Measurements from ENCODE around the gene HSPG2. TPM values are rescaled to one million over a fixed set of nuclear protein-coding genes. Genes with fewer than 3 reads are reported as not detected.

Gene HSPG2
- total and polyA plus RNA-seq, 9 donors, result 27.3 to 294 (median 92.6) TPM

DNA sequence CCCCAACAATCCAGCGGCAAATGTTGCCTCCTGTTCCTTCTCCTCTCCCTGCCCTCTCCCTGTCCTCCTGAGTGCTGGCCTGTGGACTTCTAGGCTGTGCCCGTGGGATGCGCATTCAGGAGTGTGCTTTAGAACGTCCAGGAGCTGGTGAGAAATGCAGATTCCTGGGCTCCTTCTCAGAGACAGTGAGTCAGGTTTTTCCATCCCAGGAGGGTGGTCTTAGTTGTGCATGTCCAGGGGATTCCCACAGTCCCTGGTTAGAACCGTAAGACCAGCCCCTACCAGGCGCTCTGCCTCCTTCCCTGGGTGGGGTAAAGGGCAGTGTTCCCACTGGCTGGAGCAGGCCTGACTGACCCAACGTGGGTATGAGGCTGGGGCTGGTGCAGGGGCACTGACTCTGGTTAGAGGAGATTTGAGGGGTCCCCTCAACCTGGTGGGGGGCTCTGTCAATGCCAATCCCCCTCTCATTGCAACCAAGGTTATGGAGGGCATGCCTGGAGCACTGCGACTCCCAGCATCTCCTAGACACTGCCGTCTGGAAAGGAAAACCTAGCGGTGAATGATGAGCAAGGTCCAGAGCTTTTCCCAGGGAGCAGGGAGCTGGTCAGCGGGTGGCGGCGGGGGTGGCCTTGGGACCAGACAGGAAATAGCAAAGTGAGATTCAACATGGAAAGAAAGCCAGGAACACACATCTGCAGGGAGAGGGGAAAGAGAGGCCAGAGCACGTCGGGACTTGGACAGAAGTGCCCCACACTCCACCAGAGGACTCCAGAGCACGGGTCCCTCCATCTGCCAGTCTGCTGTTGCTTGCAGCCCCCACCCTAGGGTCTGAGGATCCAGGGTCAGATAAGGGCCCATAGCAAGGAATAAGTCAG is 38.5 kb downstream of the HSPG2 start:
- H3K36me3 ChIP-seq, result no peaks in the 10 kb centered on the region
- H3K27me3 ChIP-seq, result no peaks in the 10 kb centered on the region
- 34 to 43% (median 39%) methylated on average over 15 to 16 of the region's 16 CpGs for WGBS, 3 donors
- peak in 2 of 5 donors; percentile 39 to 64 for DNase-seq
- peak overlapping the region; percentile 6 to 13 for H3K27ac ChIP-seq
- intact Hi-C loops (cut with DNase I), result loop anchor here in 1 of 4 donors (10.0 kb wide), 1 partner anchor 46 kb away; no protein-coding TSS in a partner anchor
- TF ChIP-seq EP300 (IDR thresholded peaks at IDR 0.05), result no peak
- TF ChIP-seq POLR2A (IDR thresholded peaks at IDR 0.05), result no peak
- TF ChIP-seq, protein P1, sequence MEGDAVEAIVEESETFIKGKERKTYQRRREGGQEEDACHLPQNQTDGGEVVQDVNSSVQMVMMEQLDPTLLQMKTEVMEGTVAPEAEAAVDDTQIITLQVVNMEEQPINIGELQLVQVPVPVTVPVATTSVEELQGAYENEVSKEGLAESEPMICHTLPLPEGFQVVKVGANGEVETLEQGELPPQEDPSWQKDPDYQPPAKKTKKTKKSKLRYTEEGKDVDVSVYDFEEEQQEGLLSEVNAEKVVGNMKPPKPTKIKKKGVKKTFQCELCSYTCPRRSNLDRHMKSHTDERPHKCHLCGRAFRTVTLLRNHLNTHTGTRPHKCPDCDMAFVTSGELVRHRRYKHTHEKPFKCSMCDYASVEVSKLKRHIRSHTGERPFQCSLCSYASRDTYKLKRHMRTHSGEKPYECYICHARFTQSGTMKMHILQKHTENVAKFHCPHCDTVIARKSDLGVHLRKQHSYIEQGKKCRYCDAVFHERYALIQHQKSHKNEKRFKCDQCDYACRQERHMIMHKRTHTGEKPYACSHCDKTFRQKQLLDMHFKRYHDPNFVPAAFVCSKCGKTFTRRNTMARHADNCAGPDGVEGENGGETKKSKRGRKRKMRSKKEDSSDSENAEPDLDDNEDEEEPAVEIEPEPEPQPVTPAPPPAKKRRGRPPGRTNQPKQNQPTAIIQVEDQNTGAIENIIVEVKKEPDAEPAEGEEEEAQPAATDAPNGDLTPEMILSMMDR (IDR thresholded peaks at IDR 0.05), result no peak
- no peaks in the 10 kb centered on the region for H3K9me3 ChIP-seq
- H3K4me3 ChIP-seq, result no peak overlapping the region
- H3K4me1 ChIP-seq (ENCODE audit: insufficient read depth), result peaks cover 26% of the 10 kb centered on the region

DNA sequence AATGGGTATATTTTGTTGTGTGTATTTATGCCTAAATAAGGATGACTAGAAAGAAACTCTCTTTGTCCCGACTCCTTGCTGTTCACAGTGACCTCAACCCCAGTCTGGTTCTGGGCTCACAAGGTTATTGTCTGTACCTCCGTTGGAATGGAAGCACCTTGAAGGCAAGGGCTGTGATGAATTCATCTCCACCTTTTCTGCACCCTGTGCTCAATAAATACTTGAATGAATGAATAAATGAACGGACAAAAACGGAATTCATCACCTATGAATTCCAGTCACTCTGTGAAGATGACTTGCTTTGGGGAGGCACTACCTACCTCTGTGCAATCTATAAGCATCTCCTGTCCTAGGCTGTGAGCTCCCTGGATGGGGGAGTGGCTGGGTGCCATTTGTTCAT is 39.3 kb downstream of the HSPG2 start:
- intact Hi-C loops (cut with DNase I), result loop anchor here in 1 of 4 donors (10.0 kb wide), 1 partner anchor 47 kb away; no protein-coding TSS in a partner anchor
- Histone ChIP-seq H3K4me1 (ENCODE audit: insufficient read depth) (peaks cover 26% of the 10 kb centered on the region), H3K9me3 (no peaks in the 10 kb centered on the region), H3K36me3 (no peaks in the 10 kb centered on the region), H3K27ac (peak overlapping the region in 1 of 2 donors; percentile 13), H3K4me3 (no peak overlapping the region), H3K27me3 (no peaks in the 10 kb centered on the region)
- WGBS, 3 donors, result 80 to 90% (median 89%) methylated on average over 4 of the region's 4 CpGs
- no peak for DNase-seq
- TF ChIP-seq EP300 (IDR thresholded peaks at IDR 0.05) (no peak), POLR2A (IDR thresholded peaks at IDR 0.05) (no peak)
- TF ChIP-seq, protein P1 (IDR thresholded peaks at IDR 0.05), result no peak

DNA sequence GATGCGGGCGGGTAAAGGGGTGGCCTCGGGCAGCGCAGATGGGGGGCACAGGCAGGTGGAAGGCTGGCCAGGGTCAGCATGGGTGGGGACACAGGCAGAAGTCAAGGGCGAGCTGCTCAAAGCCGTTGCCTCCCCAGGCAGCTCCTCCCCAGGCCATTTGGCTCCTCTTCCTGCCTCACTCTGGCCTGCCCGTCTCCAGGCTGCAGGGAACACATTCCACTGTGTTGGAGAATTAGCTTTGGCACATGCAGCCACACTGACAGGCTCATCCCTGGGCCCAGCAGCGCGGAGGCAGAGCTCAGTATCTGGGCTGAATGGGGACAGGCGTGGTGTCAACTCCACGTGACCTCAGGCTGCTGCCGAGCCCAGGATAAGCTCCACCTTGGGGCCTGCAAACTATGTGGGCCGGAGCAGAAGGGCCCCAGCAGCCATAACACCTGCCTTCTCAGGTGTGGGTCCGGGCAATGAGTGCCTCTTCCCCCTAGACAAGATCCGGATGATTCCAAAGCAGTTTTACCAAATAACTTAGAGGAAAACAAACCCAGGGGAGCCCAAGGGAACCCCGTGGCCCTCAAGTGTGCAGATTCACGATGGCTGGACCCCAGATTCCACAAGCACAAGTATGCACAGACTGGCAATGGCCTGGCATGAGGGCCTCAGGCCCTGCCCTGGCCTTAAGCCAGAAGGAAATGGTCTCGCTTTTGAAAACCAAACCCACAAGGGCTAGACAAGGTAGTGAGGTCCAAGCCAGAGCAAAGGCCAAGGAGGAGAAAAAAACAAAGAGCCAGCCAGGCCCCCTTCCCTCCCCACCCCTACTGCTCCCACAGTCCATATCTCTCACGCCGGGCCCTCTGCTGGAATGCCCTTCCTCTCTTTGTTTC is 40.2 kb downstream of the HSPG2 start:
- Histone ChIP-seq H3K27me3 (no peaks in the 10 kb centered on the region), H3K4me3 (no peak overlapping the region), H3K36me3 (no peaks in the 10 kb centered on the region), H3K4me1 (ENCODE audit: insufficient read depth) (peaks cover 22% of the 10 kb centered on the region), H3K9me3 (no peaks in the 10 kb centered on the region), H3K27ac (peak overlapping the region in 1 of 2 donors; percentile 70)
- intact Hi-C loops (cut with DNase I), result loop anchor here in 1 of 4 donors (10.0 kb wide), 1 partner anchor 48 kb away; no protein-coding TSS in a partner anchor
- TF ChIP-seq, protein P1 (IDR thresholded peaks at IDR 0.05), result no peak
- TF ChIP-seq EP300 (IDR thresholded peaks at IDR 0.05), result no peak
- TF ChIP-seq POLR2A (IDR thresholded peaks at IDR 0.05), result no peak
- DNase-seq, result peak in 4 of 5 donors; percentile 57 to 75 (median 68)
- WGBS, 3 donors, result 23 to 33% (median 25%) methylated on average over 18 to 20 of the region's 20 CpGs

DNA sequence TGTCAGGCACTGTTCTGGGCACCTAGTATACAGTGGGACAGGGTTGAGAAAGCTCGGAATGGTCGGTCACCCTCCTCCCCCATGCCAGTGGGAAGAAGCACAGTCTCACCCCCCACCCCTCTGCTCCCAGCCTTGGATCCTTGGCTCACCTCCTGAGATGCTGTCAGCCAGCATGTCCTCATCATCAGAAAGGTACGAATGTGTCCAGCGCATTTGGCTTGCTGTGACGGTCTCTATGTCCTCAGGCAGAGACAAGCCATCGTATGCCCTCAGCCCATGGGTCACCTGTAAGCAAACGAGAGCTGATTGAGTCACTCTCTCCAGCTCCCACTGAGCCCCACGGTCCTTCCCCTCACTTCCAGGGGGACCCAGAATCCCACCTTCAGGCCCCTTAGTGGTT is 41.1 kb downstream of the HSPG2 start:
- peaks cover 22% of the 10 kb centered on the region for H3K4me1 ChIP-seq (ENCODE audit: insufficient read depth)
- H3K36me3 ChIP-seq, result no peaks in the 10 kb centered on the region
- no peaks in the 10 kb centered on the region for H3K27me3 ChIP-seq
- WGBS, 3 donors, result 73 to 84% (median 78%) methylated on average over 8 of the region's 8 CpGs
- TF ChIP-seq POLR2A (IDR thresholded peaks at IDR 0.05), result no peak
- TF ChIP-seq EP300 (IDR thresholded peaks at IDR 0.05), result no peak
- TF ChIP-seq, protein P1 (IDR thresholded peaks at IDR 0.05), result no peak
- H3K27ac ChIP-seq, result peak overlapping the region in 1 of 2 donors; percentile 70
- no peak overlapping the region for H3K4me3 ChIP-seq
- intact Hi-C loops (cut with DNase I), result loop anchor here in 1 of 4 donors (10.0 kb wide), 1 partner anchor 49 kb away; no protein-coding TSS in a partner anchor
- no peak for DNase-seq
- H3K9me3 ChIP-seq, result no peaks in the 10 kb centered on the region

All from ovary (tissue), 9 donors.